ENCODE data around the gene MEG3. TPM values are rescaled to one million over a fixed set of nuclear protein-coding genes. Genes with fewer than 3 reads are reported as not detected.

MEG3 gene
- total and polyA plus RNA-seq, 7 donors = 3.5 to 168 (median 28.0) TPM

- Histone ChIP-seq H3K27ac (no peak overlapping the region), H3K9me3 (peaks cover 0 to 8% (median 7%) of the 10 kb centered on the region in 4 donors), H3K36me3 (no peaks in the 10 kb centered on the region), H3K4me3 (no peak overlapping the region), H3K4me1 (no peaks in the 10 kb centered on the region), H3K27me3 (peaks cover 0 to 3% (median 0%) of the 10 kb centered on the region in 3 donors)
- WGBS, 2 donors = 77 to 85% methylated on average over 9 of the region's 9 CpGs
- intact Hi-C loops (cut with DNase I) = no loop called here
- no peak for DNase-seq
- TF ChIP-seq POLR2AphosphoS5 (IDR thresholded peaks at IDR 0.05) (no peak), EP300 (IDR thresholded peaks at IDR 0.05) (no peak), POLR2A (IDR thresholded peaks at IDR 0.05) (no peak), CTCF (IDR thresholded peaks at IDR 0.05) (no peak)
Measured at GRCh38 chr14:100804558-100805309, 21.2 kb upstream of the MEG3 start.

- TF ChIP-seq POLR2A (IDR thresholded peaks at IDR 0.05) = no peak
- no peak for TF ChIP-seq CTCF (IDR thresholded peaks at IDR 0.05)
- no peak for TF ChIP-seq EP300 (IDR thresholded peaks at IDR 0.05)
- peaks cover 0 to 7% (median 3%) of the 10 kb centered on the region in 3 donors for H3K27me3 ChIP-seq
Measured at GRCh38 chr14:100806386-100806785, 19.5 kb upstream of the MEG3 start.

GRCh38 chr14:100807496-100807895 lies 18.4 kb upstream of the MEG3 start:
- intact Hi-C loops (cut with DNase I) = no loop called here
- 91% methylated on average over 14 of the region's 14 CpGs for WGBS, 2 donors
- Histone ChIP-seq H3K27me3 (peaks cover 0 to 12% (median 3%) of the 10 kb centered on the region in 3 donors), H3K36me3 (no peaks in the 10 kb centered on the region), H3K9me3 (peaks cover 0 to 8% (median 7%) of the 10 kb centered on the region in 4 donors), H3K4me3 (no peak overlapping the region), H3K27ac (no peak overlapping the region), H3K4me1 (no peaks in the 10 kb centered on the region)
- TF ChIP-seq POLR2A (IDR thresholded peaks at IDR 0.05) (no peak), CTCF (IDR thresholded peaks at IDR 0.05) (no peak), EP300 (IDR thresholded peaks at IDR 0.05) (no peak), POLR2AphosphoS5 (IDR thresholded peaks at IDR 0.05) (no peak)
- DNase-seq = no peak

More at GRCh38 chr14:100806386-100806785, 19.5 kb upstream of the MEG3 start:
- Histone ChIP-seq H3K4me3 (no peak overlapping the region), H3K9me3 (peaks cover 0 to 8% (median 7%) of the 10 kb centered on the region in 4 donors), H3K4me1 (no peaks in the 10 kb centered on the region), H3K36me3 (no peaks in the 10 kb centered on the region), H3K27ac (no peak overlapping the region)
- WGBS, 2 donors = 78 to 88% methylated on average over 9 of the region's 9 CpGs
- no peak for DNase-seq
- intact Hi-C loops (cut with DNase I) = no loop called here

GRCh38 chr14:100807979-100808734 lies 17.8 kb upstream of the MEG3 start:
- Histone ChIP-seq H3K4me3 (no peak overlapping the region), H3K4me1 (no peaks in the 10 kb centered on the region), H3K27ac (no peak overlapping the region), H3K27me3 (peaks cover 0 to 12% (median 3%) of the 10 kb centered on the region in 3 donors), H3K36me3 (no peaks in the 10 kb centered on the region), H3K9me3 (peaks cover 0 to 8% (median 7%) of the 10 kb centered on the region in 4 donors)
- DNase-seq = no peak
- TF ChIP-seq EP300 (IDR thresholded peaks at IDR 0.05) (no peak), CTCF (IDR thresholded peaks at IDR 0.05) (no peak), POLR2A (IDR thresholded peaks at IDR 0.05) (no peak), POLR2AphosphoS5 (IDR thresholded peaks at IDR 0.05) (no peak)
- intact Hi-C loops (cut with DNase I) = no loop called here
- WGBS, 2 donors = 81 to 86% methylated on average over 16 of the region's 16 CpGs
